ENCODE measurements around the gene SHISA9. TPM values are rescaled to one million over a fixed set of nuclear protein-coding genes. Genes with fewer than 3 reads are reported as not detected.

The SHISA9 gene
- total RNA-seq, 1 experiment from 2014 or later, result not detected

DNA sequence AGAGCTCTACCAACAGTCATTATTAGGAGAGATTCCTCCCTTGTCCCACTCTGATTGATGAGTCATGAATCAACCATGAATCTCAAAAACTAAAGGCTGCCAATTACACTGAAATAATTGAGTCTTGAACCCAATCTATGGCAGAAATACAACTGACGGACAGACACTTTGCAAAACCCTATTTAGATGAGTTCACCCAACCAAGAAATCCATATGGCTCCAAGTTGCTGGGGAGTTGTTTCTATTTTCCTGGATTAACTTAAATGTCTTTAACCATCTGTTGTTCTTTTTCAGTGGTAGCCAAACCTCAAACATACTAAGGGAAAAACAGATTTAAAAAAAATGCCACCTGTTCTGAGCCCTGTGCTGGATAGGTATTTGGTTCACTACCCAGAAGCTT is 151.0 kb downstream of the SHISA9 start:
- no peak overlapping the region for H3K4me2 ChIP-seq (ENCODE audit: low read length)
- H3K9me3 ChIP-seq (ENCODE audit: control insufficient read depth in 1 of 2, insufficient read depth in 1 of 2, low read depth in 1 of 2, low read length in 2 of 2), result 0 out of 4 replicates have a peak, but pooled peaks cover 0 to 3% of the 10 kb centered on the region in 2 experiments
- intact Hi-C loops (cut with micrococcal nuclease), result no loop called here
- H3K27ac ChIP-seq (ENCODE audit: low read depth, low read length), result no peak overlapping the region
- no peak overlapping the region for H2AFZ ChIP-seq (ENCODE audit: low read depth, low read length, poor library complexity, severe bottlenecking)
- no peaks in the 10 kb centered on the region for H3K9me2 ChIP-seq (ENCODE audit: insufficient read depth)
- no peak overlapping the region for H3K9ac ChIP-seq (ENCODE audit: low read length)
- H4K20me1 ChIP-seq (ENCODE audit: insufficient read depth), result no peaks in the 10 kb centered on the region
- H3K79me2 ChIP-seq (ENCODE audit: insufficient read depth, low read length), result no peaks in the 10 kb centered on the region
- no peaks in the 10 kb centered on the region for H3K36me3 ChIP-seq (ENCODE audit: control insufficient read depth in 1 of 2, insufficient read depth in 2 of 2, low read length in 2 of 2)
- H3K27me3 ChIP-seq (ENCODE audit: insufficient read depth, low read length), result no peaks in the 10 kb centered on the region
- H3K4me3 ChIP-seq (replicated peaks in 1 of 2; ENCODE audit: low read depth in 1 of 2, low read length in 2 of 2), result no peak overlapping the region
- BruUV-seq (replicated peaks), result no TSS peak
- DNase-seq (ENCODE audit: low read depth, low spot score) (no peak), ATAC-seq (no peak)
- RAD21 ChIA-PET (ENCODE audit: low non-redundant PET in 1 of 2, low total read pairs in 2 of 2, uncharacterized antibody in 2 of 2, unreplicated experiment in 2 of 2), result no interaction called here
- CTCF ChIA-PET, result no interaction called here
- POLR2A ChIA-PET, result no interaction called here
- no peaks in the 10 kb centered on the region for H3K4me1 ChIP-seq (ENCODE audit: control insufficient read depth in 1 of 2, insufficient read depth in 2 of 2, low read length in 2 of 2)
- TF ChIP-seq, protein P1, sequence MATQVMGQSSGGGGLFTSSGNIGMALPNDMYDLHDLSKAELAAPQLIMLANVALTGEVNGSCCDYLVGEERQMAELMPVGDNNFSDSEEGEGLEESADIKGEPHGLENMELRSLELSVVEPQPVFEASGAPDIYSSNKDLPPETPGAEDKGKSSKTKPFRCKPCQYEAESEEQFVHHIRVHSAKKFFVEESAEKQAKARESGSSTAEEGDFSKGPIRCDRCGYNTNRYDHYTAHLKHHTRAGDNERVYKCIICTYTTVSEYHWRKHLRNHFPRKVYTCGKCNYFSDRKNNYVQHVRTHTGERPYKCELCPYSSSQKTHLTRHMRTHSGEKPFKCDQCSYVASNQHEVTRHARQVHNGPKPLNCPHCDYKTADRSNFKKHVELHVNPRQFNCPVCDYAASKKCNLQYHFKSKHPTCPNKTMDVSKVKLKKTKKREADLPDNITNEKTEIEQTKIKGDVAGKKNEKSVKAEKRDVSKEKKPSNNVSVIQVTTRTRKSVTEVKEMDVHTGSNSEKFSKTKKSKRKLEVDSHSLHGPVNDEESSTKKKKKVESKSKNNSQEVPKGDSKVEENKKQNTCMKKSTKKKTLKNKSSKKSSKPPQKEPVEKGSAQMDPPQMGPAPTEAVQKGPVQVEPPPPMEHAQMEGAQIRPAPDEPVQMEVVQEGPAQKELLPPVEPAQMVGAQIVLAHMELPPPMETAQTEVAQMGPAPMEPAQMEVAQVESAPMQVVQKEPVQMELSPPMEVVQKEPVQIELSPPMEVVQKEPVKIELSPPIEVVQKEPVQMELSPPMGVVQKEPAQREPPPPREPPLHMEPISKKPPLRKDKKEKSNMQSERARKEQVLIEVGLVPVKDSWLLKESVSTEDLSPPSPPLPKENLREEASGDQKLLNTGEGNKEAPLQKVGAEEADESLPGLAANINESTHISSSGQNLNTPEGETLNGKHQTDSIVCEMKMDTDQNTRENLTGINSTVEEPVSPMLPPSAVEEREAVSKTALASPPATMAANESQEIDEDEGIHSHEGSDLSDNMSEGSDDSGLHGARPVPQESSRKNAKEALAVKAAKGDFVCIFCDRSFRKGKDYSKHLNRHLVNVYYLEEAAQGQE (IDR thresholded peaks at IDR 0.05; ENCODE audit: low read depth), result no peak
- TF ChIP-seq CEBPB (IDR thresholded peaks at IDR 0.05; ENCODE audit: low read depth) (no peak), SRF (IDR thresholded peaks at IDR 0.05; ENCODE audit: low read depth) (no peak)
- TF ChIP-seq, protein P2, sequence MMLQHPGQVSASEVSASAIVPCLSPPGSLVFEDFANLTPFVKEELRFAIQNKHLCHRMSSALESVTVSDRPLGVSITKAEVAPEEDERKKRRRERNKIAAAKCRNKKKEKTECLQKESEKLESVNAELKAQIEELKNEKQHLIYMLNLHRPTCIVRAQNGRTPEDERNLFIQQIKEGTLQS (IDR thresholded peaks at IDR 0.05), result no peak

DNA sequence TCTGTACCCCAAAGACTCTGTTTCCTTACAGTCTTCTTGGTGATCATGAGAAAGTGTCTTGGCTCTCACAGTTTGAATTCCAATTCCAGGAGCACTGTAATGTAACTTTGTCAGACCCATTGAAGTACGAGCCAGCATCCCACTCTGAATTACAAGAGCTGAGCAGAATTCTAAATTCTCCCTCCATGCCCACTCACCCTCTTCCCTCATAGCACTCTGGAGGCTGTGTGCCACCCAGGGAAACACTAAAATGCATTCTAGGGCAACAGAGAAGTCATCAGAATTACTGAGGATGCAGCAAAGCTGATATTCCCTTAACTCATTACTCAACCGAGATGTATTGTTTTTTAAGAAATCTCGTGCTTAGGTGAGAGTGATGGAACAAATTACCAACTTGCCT is 154.1 kb downstream of the SHISA9 start:
- H3K4me2 ChIP-seq (ENCODE audit: low read length), result no peak overlapping the region
- H3K9me2 ChIP-seq (ENCODE audit: insufficient read depth), result no peaks in the 10 kb centered on the region
- no peaks in the 10 kb centered on the region for H4K20me1 ChIP-seq (ENCODE audit: insufficient read depth)
- H3K9me3 ChIP-seq (ENCODE audit: control insufficient read depth in 1 of 2, insufficient read depth in 1 of 2, low read depth in 1 of 2, low read length in 2 of 2), result no peaks in the 10 kb centered on the region
- H3K27me3 ChIP-seq (ENCODE audit: insufficient read depth, low read length), result no peaks in the 10 kb centered on the region
- no peaks in the 10 kb centered on the region for H3K79me2 ChIP-seq (ENCODE audit: insufficient read depth, low read length)
- DNase-seq (ENCODE audit: low read depth, low spot score) (no peak), ATAC-seq (no peak)
- POLR2A ChIA-PET, result no interaction called here
- no TSS peak for BruUV-seq (replicated peaks)
- RAD21 ChIA-PET (ENCODE audit: low non-redundant PET in 1 of 2, low total read pairs in 2 of 2, uncharacterized antibody in 2 of 2, unreplicated experiment in 2 of 2), result no interaction called here
- CTCF ChIA-PET, result no interaction called here
- no peak overlapping the region for H3K27ac ChIP-seq (ENCODE audit: low read depth, low read length)
- no peaks in the 10 kb centered on the region for H3K36me3 ChIP-seq (ENCODE audit: control insufficient read depth in 1 of 2, insufficient read depth in 2 of 2, low read length in 2 of 2)
- H2AFZ ChIP-seq (ENCODE audit: low read depth, low read length, poor library complexity, severe bottlenecking), result no peak overlapping the region
- no peaks in the 10 kb centered on the region for H3K4me1 ChIP-seq (ENCODE audit: control insufficient read depth in 1 of 2, insufficient read depth in 2 of 2, low read length in 2 of 2)
- TF ChIP-seq ZNF274 (IDR thresholded peaks at IDR 0.05; ENCODE audit: low read depth, low read length), result no peak
- TF ChIP-seq SP1 (IDR thresholded peaks at IDR 0.05; ENCODE audit: low read depth), result no peak
- TF ChIP-seq RAD21 (IDR thresholded peaks at IDR 0.05; ENCODE audit: low read depth), result no peak
- TF ChIP-seq, protein P2 (IDR thresholded peaks at IDR 0.05), result no peak
- TF ChIP-seq SIN3A (IDR thresholded peaks at IDR 0.05; ENCODE audit: low read depth), result no peak
- no peak for TF ChIP-seq YY1 (IDR thresholded peaks at IDR 0.05; ENCODE audit: extremely low read depth, insufficient replicate concordance, low read depth, low read length)
- intact Hi-C loops (cut with micrococcal nuclease), result no loop called here
- H3K4me3 ChIP-seq (replicated peaks in 1 of 2; ENCODE audit: low read depth in 1 of 2, low read length in 2 of 2), result no peak overlapping the region
- no peak overlapping the region for H3K9ac ChIP-seq (ENCODE audit: low read length)
